ENCODE results near the gene CEP104. TPM values are rescaled to one million over a fixed set of nuclear protein-coding genes. Genes with fewer than 3 reads are reported as not detected.
"Not testable (repeated sequence)": the region's sequence is repeated elsewhere in the genome, so short reads cannot be mapped to it uniquely, and the experiment has no call there.

The CEP104 gene
- total and polyA plus RNA-seq, 4 donors: 7.5 to 23.2 (median 12.0) TPM

- H3K9me3 ChIP-seq (ENCODE audit: control insufficient read depth in 4 of 4, low read length in 3 of 4): no peaks in the 10 kb centered on the region
- H3K27ac ChIP-seq (ENCODE audit: low read depth in 1 of 2, low read length in 2 of 2): no peak overlapping the region
- H3K4me3 ChIP-seq (ENCODE audit: low read depth in 1 of 3, low read length in 3 of 3): no peak overlapping the region
- TF ChIP-seq TAF1 (conservative IDR thresholded peaks at IDR 0.05) (no peak), RXRA (IDR thresholded peaks at IDR 0.05) (no peak), HNF4G (IDR thresholded peaks at IDR 0.05) (no peak), HNF4A (conservative IDR thresholded peaks at IDR 0.05) (no peak), YY1 (IDR thresholded peaks at IDR 0.05) (no peak), NR2F2 (IDR thresholded peaks at IDR 0.05) (no peak), FOXA1 (IDR thresholded peaks at IDR 0.05) (no peak), JUND (IDR thresholded peaks at IDR 0.05) (no peak), RAD21 (IDR thresholded peaks at IDR 0.05) (no peak), EGR1 (IDR thresholded peaks at IDR 0.05; ENCODE audit: low read depth in 2 of 2) (no peak)
- TF ChIP-seq, protein P1, sequence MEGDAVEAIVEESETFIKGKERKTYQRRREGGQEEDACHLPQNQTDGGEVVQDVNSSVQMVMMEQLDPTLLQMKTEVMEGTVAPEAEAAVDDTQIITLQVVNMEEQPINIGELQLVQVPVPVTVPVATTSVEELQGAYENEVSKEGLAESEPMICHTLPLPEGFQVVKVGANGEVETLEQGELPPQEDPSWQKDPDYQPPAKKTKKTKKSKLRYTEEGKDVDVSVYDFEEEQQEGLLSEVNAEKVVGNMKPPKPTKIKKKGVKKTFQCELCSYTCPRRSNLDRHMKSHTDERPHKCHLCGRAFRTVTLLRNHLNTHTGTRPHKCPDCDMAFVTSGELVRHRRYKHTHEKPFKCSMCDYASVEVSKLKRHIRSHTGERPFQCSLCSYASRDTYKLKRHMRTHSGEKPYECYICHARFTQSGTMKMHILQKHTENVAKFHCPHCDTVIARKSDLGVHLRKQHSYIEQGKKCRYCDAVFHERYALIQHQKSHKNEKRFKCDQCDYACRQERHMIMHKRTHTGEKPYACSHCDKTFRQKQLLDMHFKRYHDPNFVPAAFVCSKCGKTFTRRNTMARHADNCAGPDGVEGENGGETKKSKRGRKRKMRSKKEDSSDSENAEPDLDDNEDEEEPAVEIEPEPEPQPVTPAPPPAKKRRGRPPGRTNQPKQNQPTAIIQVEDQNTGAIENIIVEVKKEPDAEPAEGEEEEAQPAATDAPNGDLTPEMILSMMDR (IDR thresholded peaks at IDR 0.05; ENCODE audit: low read depth, low read length, missing input control): no peak
- TF ChIP-seq, protein P2, sequence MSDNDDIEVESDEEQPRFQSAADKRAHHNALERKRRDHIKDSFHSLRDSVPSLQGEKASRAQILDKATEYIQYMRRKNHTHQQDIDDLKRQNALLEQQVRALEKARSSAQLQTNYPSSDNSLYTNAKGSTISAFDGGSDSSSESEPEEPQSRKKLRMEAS (IDR thresholded peaks at IDR 0.05): no peak
- TF ChIP-seq, protein P3, sequence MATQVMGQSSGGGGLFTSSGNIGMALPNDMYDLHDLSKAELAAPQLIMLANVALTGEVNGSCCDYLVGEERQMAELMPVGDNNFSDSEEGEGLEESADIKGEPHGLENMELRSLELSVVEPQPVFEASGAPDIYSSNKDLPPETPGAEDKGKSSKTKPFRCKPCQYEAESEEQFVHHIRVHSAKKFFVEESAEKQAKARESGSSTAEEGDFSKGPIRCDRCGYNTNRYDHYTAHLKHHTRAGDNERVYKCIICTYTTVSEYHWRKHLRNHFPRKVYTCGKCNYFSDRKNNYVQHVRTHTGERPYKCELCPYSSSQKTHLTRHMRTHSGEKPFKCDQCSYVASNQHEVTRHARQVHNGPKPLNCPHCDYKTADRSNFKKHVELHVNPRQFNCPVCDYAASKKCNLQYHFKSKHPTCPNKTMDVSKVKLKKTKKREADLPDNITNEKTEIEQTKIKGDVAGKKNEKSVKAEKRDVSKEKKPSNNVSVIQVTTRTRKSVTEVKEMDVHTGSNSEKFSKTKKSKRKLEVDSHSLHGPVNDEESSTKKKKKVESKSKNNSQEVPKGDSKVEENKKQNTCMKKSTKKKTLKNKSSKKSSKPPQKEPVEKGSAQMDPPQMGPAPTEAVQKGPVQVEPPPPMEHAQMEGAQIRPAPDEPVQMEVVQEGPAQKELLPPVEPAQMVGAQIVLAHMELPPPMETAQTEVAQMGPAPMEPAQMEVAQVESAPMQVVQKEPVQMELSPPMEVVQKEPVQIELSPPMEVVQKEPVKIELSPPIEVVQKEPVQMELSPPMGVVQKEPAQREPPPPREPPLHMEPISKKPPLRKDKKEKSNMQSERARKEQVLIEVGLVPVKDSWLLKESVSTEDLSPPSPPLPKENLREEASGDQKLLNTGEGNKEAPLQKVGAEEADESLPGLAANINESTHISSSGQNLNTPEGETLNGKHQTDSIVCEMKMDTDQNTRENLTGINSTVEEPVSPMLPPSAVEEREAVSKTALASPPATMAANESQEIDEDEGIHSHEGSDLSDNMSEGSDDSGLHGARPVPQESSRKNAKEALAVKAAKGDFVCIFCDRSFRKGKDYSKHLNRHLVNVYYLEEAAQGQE (IDR thresholded peaks at IDR 0.05): no peak
- H3K36me3 ChIP-seq (ENCODE audit: control insufficient read depth in 4 of 4, insufficient read depth in 3 of 4, low read depth in 1 of 4, low read length in 3 of 4): no peaks in the 10 kb centered on the region
- WGBS: 80% methylated on average over 11 of the region's 11 CpGs
- H3K27me3 ChIP-seq (ENCODE audit: control insufficient read depth in 4 of 4, insufficient read depth in 4 of 4, low read length in 3 of 4): peaks cover 0 to 4% (median 0%) of the 10 kb centered on the region in 4 donors
- H3K4me1 ChIP-seq (ENCODE audit: control insufficient read depth in 4 of 4, insufficient read depth in 4 of 4, low read length in 3 of 4): no peaks in the 10 kb centered on the region
- H3K9ac ChIP-seq (ENCODE audit: low read depth in 1 of 2, low read length in 2 of 2): no peak overlapping the region
- DNase-seq (ENCODE audit: low spot score): no peak
These were observed 52.0 kb downstream of the CEP104 start for GRCh38 chr1:3805038-3805437.

DNA sequence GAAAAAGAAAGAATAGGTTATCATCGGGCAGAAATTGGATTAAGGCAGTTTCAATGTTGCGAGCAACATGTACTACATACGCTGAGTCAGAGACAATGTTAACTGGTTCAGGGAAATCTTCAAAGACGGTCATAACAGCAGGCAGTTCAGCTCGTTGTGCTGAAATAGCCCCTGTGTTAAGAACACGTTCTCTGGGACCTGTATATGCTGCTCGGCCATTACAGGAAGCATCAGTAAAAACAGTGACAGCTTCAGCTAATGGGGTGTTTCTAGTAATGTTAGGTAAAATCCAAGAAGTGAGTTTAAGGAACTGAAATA lies 52.4 kb downstream of the CEP104 start:
- H3K9ac ChIP-seq (ENCODE audit: low read depth in 1 of 2, low read length in 2 of 2); DNase-seq (ENCODE audit: low spot score); H3K27ac ChIP-seq (ENCODE audit: low read depth in 1 of 2, low read length in 2 of 2); H3K4me1 ChIP-seq (ENCODE audit: control insufficient read depth in 4 of 4, insufficient read depth in 4 of 4, low read length in 3 of 4); H3K9me3 ChIP-seq (ENCODE audit: control insufficient read depth in 4 of 4, low read length in 3 of 4); H3K36me3 ChIP-seq (ENCODE audit: control insufficient read depth in 4 of 4, insufficient read depth in 3 of 4, low read depth in 1 of 4, low read length in 3 of 4); H3K4me3 ChIP-seq (ENCODE audit: low read depth in 1 of 3, low read length in 3 of 3); H3K27me3 ChIP-seq (ENCODE audit: control insufficient read depth in 4 of 4, insufficient read depth in 4 of 4, low read length in 3 of 4): not testable (repeated sequence)
- 72% methylated on average over 7 of the region's 7 CpGs for WGBS

DNA sequence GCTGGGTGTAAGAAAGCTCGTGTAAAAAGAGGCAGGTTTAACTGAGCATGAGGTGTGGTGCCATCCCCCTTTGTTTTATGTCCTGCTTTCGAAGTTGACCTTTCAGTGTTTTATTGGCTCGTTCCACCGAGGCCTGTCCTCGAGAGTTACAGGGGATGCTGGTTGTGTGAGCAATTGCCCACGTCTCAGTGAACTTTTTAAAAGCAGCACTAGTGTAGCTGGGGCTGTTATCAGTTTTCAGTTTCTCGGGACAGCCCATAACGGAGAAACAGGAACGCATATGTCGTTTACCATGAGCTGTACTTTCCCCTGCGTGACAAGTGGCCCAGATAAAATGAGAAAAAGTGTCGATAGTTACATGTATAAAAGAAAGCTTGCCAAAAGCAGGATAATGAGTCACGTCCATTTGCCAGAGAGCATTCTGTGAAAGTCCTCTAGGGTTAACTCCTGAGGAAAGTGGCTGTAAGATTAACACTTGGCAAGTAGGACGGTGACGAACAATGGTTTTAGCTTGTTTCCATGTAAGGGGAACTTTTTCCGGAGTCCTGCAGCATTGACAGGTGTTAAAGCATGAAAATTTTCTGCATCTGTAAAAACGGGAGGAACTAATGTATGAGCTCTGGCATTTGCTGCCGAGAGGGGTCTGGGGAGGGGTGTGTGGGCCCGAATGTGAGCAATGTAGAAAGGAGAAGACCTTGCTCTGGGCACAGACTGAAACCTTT lies 52.9 kb downstream of the CEP104 start:
- WGBS: 71% methylated on average over 19 of the region's 19 CpGs
- no peak overlapping the region for H3K4me3 ChIP-seq (ENCODE audit: low read depth in 1 of 3, low read length in 3 of 3)
- no peak overlapping the region for H3K9ac ChIP-seq (ENCODE audit: low read depth in 1 of 2, low read length in 2 of 2)
- TF ChIP-seq TAF1 (conservative IDR thresholded peaks at IDR 0.05) (no peak), SP1 (IDR thresholded peaks at IDR 0.05) (no peak), FOXA1 (IDR thresholded peaks at IDR 0.05) (no peak), ATF3 (IDR thresholded peaks at IDR 0.05) (no peak), YY1 (IDR thresholded peaks at IDR 0.05) (no peak), RAD21 (IDR thresholded peaks at IDR 0.05) (no peak), GABPA (IDR thresholded peaks at IDR 0.05 in 1 of 2, conservative IDR thresholded peaks at IDR 0.05 in 1 of 2) (no peak), EGR1 (IDR thresholded peaks at IDR 0.05; ENCODE audit: low read depth in 2 of 2) (no peak)
- TF ChIP-seq, protein P2 (IDR thresholded peaks at IDR 0.05): no peak
- TF ChIP-seq, protein P1 (IDR thresholded peaks at IDR 0.05; ENCODE audit: low read depth, low read length, missing input control): no peak

More for the DNA sequence above, 52.9 kb downstream of the CEP104 start:
- H3K4me1 ChIP-seq (ENCODE audit: control insufficient read depth in 4 of 4, insufficient read depth in 4 of 4, low read length in 3 of 4): no peaks in the 10 kb centered on the region
- H3K27ac ChIP-seq (ENCODE audit: low read depth in 1 of 2, low read length in 2 of 2): no peak overlapping the region
- peaks cover 0 to 4% (median 0%) of the 10 kb centered on the region in 4 donors for H3K27me3 ChIP-seq (ENCODE audit: control insufficient read depth in 4 of 4, insufficient read depth in 4 of 4, low read length in 3 of 4)
- no peaks in the 10 kb centered on the region for H3K36me3 ChIP-seq (ENCODE audit: control insufficient read depth in 4 of 4, insufficient read depth in 3 of 4, low read depth in 1 of 4, low read length in 3 of 4)
- no peaks in the 10 kb centered on the region for H3K9me3 ChIP-seq (ENCODE audit: control insufficient read depth in 4 of 4, low read length in 3 of 4)
- DNase-seq (ENCODE audit: low spot score): no peak

All from liver (tissue), 9 donors.